K562 (cell line): ENCODE data around the gene CD84. TPM values are rescaled to one million over a fixed set of nuclear protein-coding genes. Genes with fewer than 3 reads are reported as not detected.

ENCODE experiments used
- ARID3B ChIP-seq: fragments of 250-450 bp; sonication (Bioruptor Pico); IDR thresholded peaks from 2 replicates; pipeline ENCODE4 v1.4.0; 2020; ENCODE audit warnings: borderline replicate concordance
- BCL6 ChIP-seq: fragments of 250-450 bp; sonication (Bioruptor Pico); IDR thresholded peaks from 2 replicates; pipeline ENCODE4 v1.4.0; 2020
- ELF4 ChIP-seq: fragments of 450-650 bp; formaldehyde crosslinking; IDR thresholded peaks from 2 replicates; pipeline ENCODE4 v1.4.0; 2022; ENCODE audit warnings: missing genetic modification characterization
- GABPB2 ChIP-seq: fragments of 250-450 bp; sonication (Bioruptor Pico); conservative IDR thresholded peaks from 2 replicates; pipeline ENCODE4 v1.5.1; 2021; ENCODE audit warnings: mild to moderate bottlenecking
- MEIS2 ChIP-seq: fragments of 450-650 bp; IDR thresholded peaks from 2 replicates; pipeline ENCODE4 v1.6.1; 2014; ENCODE audit warnings: mild to moderate bottlenecking; ENCODE audit not compliant: partially characterized antibody
- TAL1 ChIP-seq: fragments of 450-650 bp; IDR thresholded peaks from 2 replicates; pipeline ENCODE4 v1.6.1; 2016; ENCODE audit warnings: mild to moderate bottlenecking
- TRIM25 ChIP-seq: fragments of 450-650 bp; IDR thresholded peaks from 2 replicates; pipeline ENCODE4 v1.7.0; 2016; ENCODE audit warnings: borderline replicate concordance
- ZBTB11 ChIP-seq, 3 experiments: fragments of 200-800 bp in 1 of 3; fragments of 250-450 bp in 1 of 3; fragments of 450-650 bp in 1 of 3; sonication (Bioruptor Pico) in 1 of 3; sonication (Bioruptor generic) in 1 of 3; formaldehyde crosslinking in 1 of 3; IDR thresholded peaks; 2 replicates each; pipeline versions ENCODE4 v1.6.1 to v1.8.0; 2016 to 2022; ENCODE audit warnings: mild to moderate bottlenecking in 2 of 3, missing genetic modification characterization in 2 of 3, missing compliant biosample characterization in 1 of 3, moderate library complexity in 1 of 3
- ZNF232 ChIP-seq: sonication (generic); formaldehyde crosslinking; IDR thresholded peaks from 2 replicates; pipeline ENCODE4 v1.8.0; 2022; ENCODE audit warnings: mild to moderate bottlenecking, missing genetic modification reagents
- ZNF239 ChIP-seq: fragments of 250-450 bp; sonication (Bioruptor Pico); IDR thresholded peaks from 2 replicates; pipeline ENCODE4 v1.4.0; 2020; ENCODE audit warnings: mild to moderate bottlenecking
- ZNF395 ChIP-seq: fragments of 200-800 bp; sonication (Bioruptor generic); IDR thresholded peaks from 2 replicates; pipeline ENCODE4 v1.6.1; 2017; ENCODE audit warnings: missing genetic modification characterization, missing compliant biosample characterization
- ZNF609 ChIP-seq: sonication (generic); formaldehyde crosslinking; IDR thresholded peaks from 2 replicates; pipeline ENCODE4 v1.8.1; 2023; ENCODE audit warnings: missing genetic modification reagents, mild to moderate bottlenecking, borderline replicate concordance
- polyA plus RNA-seq, 8 experiments: library from polyadenylated mRNA; depleted of rRNA in 4 of 8; stranded (reverse) in 5 of 8; unstranded in 3 of 8; fragments of >200 nt; fragmentation: Nextera tagmentation in 2 of 8; fragmentation: Illumina TruSeq in 1 of 8; extraction: Ambion mirVana in 2 of 8; extraction: Trizol in 1 of 8; gene quantifications; 2 replicates each; pipeline versions ENCODE4 v1.2.1 to v1.2.3, GENCODE V29; 2011 to 2014; ENCODE audit warnings: inconsistent platforms in 1 of 8, missing spikeins in 1 of 8
- total RNA-seq, 7 experiments: library from RNA; depleted of rRNA in 6 of 7; stranded (reverse); fragments of >200 nt in 6 of 7; fragmentation: Illumina TruSeq in 2 of 7; extraction: Trizol in 2 of 7; gene quantifications; 2 replicates each; pipeline versions ENCODE4 v1.2.1 to v1.2.3, GENCODE V29; 2011 to 2021; ENCODE audit warnings: low replicate concordance in 1 of 7

Gene CD84
- total and polyA plus RNA-seq, 9 of the 15 experiments (the other 6 are each of a cell fraction or from before 2014, with no cell fraction given): 0.82 to 6.8 (median 2.0) TPM

- TF ChIP-seq MEIS2 (peak; percentile 87), TAL1 (peak; percentile 57), ELF4 (CRISPR knock-in tag) (0 out of 2 replicates have a peak, but pooled peaks have one; percentile 67), ZBTB11 (CRISPR knock-in tag; IDR thresholded peaks at IDR 0.05) (no peak), TRIM25 (no peak), ARID3B (CRISPR knock-in tag) (no peak), GABPB2 (CRISPR knock-in tag) (no peak), ZNF609 (CRISPR knock-in tag) (no peak), BCL6 (no peak), ZNF239 (CRISPR knock-in tag) (0 out of 2 replicates have a peak, but pooled peaks have one; percentile 56), ZNF232 (CRISPR knock-in tag) (no peak), ZNF395 (peak; percentile 49; the same call in 1 of the 2 replicates)
Observed at GRCh38 chr1:160626509-160627342, 47.4 kb upstream of the CD84 start (continued).
